CD4-positive, alpha-beta T cell treated with Interleukin-12 subunit alpha and Interleukin-12 subunit beta, for 1 hour (primary cell): Measurements from ENCODE around the gene MRPL27.
"Not testable (repeated sequence)": the region's sequence is repeated elsewhere in the genome, so short reads cannot be mapped to it uniquely, and the experiment has no call there.

ENCODE experiments used
- DNase-seq: peaks from one replicate; pipeline ENCODE4 v3.0.0-alpha.2; 2020

MRPL27 gene

GRCh38 chr17:50344731-50345365 lies 28.1 kb downstream of the MRPL27 start:
- no peak for DNase-seq

GRCh38 chr17:50339381-50339780 lies 33.6 kb downstream of the MRPL27 start:
- DNase-seq, result no peak

DNA sequence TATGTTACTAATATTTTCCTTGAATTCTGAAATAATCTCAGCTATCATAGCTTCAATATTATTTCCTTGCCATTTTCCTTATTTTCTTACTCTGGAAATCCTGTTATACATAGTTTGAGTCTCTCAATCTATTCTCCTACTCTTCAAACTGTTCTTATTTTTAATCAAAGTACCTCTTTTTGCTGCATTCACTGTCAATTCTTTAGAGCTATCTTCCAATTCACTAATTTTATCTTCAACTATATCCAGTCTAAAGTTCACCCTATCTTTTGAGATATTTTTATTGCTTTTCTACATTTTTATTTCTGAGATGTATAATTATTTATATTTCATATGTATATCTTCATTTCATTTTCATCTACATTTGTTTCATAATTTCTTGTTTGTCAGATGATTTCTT lies 34.3 kb downstream of the MRPL27 start:
- DNase-seq, result no peak

- no peak for DNase-seq
Observed at GRCh38 chr17:50337956-50338355, 35.0 kb downstream of the MRPL27 start.

- not testable (repeated sequence) for DNase-seq
Observed at GRCh38 chr17:50333291-50334057, 39.5 kb downstream of the MRPL27 start.

DNA sequence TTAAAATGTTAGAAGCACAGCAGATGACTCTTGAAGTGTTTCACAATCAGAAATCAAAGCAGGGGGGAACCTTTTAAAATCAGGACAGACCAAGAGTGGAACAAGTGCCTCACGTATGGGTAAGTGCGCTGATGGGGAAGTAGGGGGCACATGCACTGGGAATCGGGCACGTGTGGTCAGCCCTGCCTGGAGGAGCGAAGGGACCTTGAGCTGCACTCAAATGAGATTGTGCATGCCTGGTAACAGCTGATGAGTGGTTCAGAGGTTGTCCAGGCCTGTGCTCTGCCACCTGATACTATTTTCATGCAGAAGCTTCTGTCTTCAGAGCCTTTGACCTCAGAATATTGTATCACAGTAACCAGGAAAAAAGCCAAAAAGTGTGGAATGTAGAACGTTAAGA lies 40.8 kb downstream of the MRPL27 start:
- DNase-seq, result no peak

GRCh38 chr17:50331085-50331791 lies 41.7 kb downstream of the MRPL27 start:
- DNase-seq, result no peak

DNA sequence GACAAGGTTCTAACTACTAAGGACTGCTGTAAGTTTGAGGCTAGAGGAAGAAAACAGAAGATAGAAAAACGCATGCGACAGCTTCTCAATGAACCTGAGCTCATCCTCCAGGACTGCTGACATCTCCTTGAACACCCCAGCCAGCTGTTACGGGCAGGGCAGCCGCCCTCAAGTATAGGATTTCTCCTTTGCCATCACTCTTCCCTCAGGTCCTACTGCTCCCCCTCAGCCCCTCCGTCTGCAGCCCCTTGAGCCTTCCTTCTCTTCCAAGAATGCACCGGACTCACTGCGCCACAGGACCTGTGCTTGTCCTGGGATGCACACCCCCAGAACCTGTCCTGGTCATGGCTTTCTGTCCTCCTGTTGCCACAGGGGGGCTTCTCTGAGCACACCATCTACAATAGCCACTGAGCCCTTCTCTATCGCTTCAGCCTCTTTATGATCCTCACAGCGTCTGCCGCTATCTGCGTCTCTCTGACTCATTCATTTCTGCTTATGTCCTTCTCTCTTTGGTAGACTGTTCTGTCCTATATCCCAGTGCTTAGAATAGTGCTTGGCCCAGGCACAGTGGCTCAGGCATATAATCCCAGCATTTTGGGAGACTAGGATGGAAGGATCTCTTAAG lies 42.7 kb downstream of the MRPL27 start:
- DNase-seq, result no peak

DNA sequence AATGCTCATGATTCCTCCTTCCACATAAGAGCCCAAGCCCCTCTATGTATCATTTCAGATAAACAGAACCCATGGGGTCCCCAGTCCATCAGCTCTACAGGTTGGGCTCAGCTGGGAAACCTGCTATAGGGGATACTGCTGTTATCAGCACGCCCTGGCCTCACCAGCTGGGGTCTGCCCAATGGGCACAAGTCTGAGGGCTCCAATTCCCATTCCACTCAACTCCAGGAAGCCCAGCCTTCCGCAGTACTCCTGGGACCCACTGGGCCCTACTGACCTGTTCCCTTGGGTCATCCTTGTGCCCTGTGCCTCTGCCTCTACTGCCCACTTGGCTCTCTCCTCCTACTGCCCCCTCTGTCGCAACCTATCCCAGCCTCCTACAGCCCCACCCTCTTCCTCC lies 43.3 kb downstream of the MRPL27 start:
- DNase-seq, result no peak

DNA sequence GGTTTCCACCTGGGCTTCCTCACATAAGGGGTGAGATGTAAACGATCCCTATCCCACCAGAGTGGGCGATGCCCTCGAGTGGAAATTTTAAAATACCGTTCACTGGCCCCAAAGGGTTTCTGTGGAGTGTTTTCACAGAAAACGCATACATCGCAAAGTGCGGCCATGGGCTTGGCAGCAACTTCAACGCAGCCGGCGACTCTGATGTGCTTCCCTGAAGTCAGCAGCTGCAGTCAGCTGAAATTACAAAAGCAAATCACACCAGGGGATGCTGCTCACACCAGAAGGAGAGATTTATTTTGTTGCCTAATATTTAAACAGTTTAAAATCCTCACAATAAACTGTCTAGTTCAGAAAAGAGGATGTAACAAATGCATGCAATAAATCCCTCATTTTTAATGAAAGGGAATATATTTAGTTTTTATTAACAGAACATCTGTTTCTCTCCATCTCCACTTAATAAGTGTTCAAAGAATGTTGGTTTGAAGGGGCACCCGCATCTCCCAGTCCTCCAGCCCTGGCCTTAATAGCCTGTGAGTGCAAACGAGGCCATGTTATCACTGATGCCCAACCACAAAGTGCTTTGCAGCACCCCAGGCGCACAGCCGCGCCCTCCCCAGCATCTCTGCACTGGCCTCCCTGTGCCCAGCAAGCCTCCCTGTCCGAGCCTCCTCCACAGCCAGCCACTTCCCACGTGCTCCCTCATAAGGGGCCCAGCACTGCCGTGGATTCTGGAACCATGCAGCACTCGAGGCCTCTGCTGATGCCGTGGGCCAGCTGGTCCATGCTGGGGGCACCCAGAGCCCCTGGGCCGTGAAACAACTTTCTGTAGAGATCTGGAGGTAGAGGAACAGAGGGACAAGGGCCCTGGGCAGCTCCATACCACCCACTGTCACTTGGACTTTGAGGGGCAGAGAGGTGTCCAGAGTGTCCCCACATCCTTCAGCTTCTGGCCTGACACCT lies 44.3 kb downstream of the MRPL27 start:
- DNase-seq, result no peak

DNA sequence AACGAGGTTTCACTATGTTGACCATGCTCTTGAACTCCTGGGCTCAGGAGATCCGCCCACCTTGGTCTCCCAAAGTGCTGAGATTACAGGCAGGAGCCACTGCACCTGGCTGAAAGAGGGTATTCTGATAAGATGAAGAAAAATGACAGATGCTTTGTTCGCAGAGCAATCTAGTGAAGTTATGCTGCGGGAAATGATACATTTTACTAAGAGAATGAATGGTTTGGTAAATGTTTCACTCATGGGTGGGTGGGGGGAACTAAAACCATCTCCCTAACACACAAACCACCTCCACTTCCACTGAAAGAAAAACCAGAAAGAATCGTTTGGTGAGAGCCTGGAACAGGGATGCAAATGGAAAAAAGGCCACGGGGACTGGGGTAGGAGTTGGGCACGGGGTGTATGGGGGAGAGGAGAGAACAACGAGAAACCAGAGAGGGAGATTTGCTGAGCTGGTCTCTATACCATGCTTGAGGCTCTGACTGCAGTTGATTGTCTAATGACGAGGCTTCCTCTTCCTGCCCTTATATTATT lies 46.1 kb downstream of the MRPL27 start:
- no peak for DNase-seq

DNA sequence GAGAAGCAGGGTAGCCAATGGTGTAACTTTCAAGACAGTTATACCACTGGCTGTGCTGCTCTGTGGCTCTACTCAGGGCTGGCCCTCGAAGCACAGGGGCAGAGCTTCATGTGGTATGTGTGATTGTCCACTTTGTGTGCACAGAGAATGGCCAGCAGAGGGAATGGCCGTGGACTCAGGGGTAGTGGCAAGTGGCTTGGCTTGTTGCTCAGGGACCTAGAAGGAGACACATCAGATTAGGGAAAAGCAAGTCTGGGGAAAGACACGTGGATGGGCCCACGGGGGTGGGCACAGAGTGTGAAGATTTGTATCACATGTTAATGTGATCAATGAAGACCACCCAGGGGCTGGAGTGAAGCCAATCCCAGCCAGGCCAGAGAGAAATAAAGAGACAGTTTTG lies 47.1 kb downstream of the MRPL27 start:
- no peak for DNase-seq

- no peak for DNase-seq
Observed at GRCh38 chr17:50323060-50323459, 49.9 kb downstream of the MRPL27 start.

DNA sequence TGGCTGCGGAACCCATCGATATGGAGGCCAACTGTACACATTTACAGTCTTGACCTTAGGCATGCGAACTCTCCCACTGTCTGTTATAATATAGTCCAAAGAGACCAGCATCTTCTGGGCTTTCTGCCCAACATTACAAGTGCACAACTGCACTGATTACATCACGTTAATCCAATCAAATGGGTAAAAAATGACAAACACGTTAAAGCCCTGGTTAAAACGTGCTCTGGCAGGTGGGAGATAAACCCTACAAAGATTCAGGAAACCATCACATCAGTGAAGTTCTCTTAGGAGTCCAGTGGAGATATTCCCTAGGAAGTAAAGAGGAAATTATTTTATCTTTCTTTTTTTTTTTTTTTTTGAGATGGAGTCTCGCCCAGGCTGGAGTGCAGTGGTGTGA lies 50.7 kb downstream of the MRPL27 start:
- DNase-seq, result no peak

GRCh38 chr17:50319306-50320004 lies 53.5 kb downstream of the MRPL27 start:
- no peak for DNase-seq

- DNase-seq, result no peak
Observed at GRCh38 chr17:50318501-50319285, 54.3 kb downstream of the MRPL27 start.
